Naive B cell (primary cell): ENCODE results near the gene ANXA8. TPM values are rescaled to one million over a fixed set of nuclear protein-coding genes. Genes with fewer than 3 reads are reported as not detected.
"Not testable (repeated sequence)": the region's sequence is repeated elsewhere in the genome, so short reads cannot be mapped to it uniquely, and the experiment has no call there.

Source experiments
- ATAC-seq, 2 donors: fragments of 150-1000 bp; cut with Tn5 transposase; 2 replicates each; pipeline ENCODE4 v1.10.0; 2021; ENCODE audit warnings: low read depth in 2 of 2, mild to moderate bottlenecking in 2 of 2, moderate library complexity in 2 of 2
- DNase-seq: peaks from one replicate; pipeline ENCODE4 v3.0.0; 2022
- H3K27ac Mint-ChIP-seq, 6 donors: one replicate each; pipeline ENCODE4 v1.8.0; 2020 to 2022; ENCODE audit warnings: mild to moderate bottlenecking in 6 of 6, mixed read lengths in 6 of 6, moderate library complexity in 5 of 6, inconsistent platforms in 2 of 6
- H3K27me3 Mint-ChIP-seq, 3 donors: one replicate each; pipeline ENCODE4 v1.8.0; 2021 to 2022; ENCODE audit warnings: mixed read lengths in 3 of 3, mild to moderate bottlenecking in 1 of 3
- H3K36me3 Mint-ChIP-seq, 2 donors: one replicate each; pipeline ENCODE4 v1.8.0; 2020 to 2022; ENCODE audit warnings: mixed read lengths in 2 of 2, inconsistent platforms in 1 of 2, mild to moderate bottlenecking in 1 of 2
- H3K4me1 Mint-ChIP-seq, 3 donors: one replicate each; pipeline ENCODE4 v1.8.0; 2020 to 2022; ENCODE audit warnings: mixed read lengths in 3 of 3, inconsistent platforms in 1 of 3, mild to moderate bottlenecking in 1 of 3, moderate library complexity in 1 of 3
- H3K4me3 Mint-ChIP-seq, 8 donors: one replicate each; pipeline ENCODE4 v1.8.0; 2020 to 2022; ENCODE audit warnings: mild to moderate bottlenecking in 8 of 8, mixed read lengths in 8 of 8, moderate library complexity in 8 of 8, inconsistent platforms in 2 of 8
- H3K9me3 Mint-ChIP-seq, 7 donors: one replicate each; pipeline ENCODE4 v1.8.0; 2020 to 2022; ENCODE audit warnings: mixed read lengths in 7 of 7, mild to moderate bottlenecking in 5 of 7, inconsistent platforms in 2 of 7, moderate library complexity in 1 of 7
- polyA plus RNA-seq, 6 donors: library from polyadenylated mRNA; unstranded; fragments of 300-500 nt; fragmentation: Illumina TruSeq; gene quantifications; one replicate each; pipeline ENCODE4 v1.2.3, GENCODE V29; 2021; ENCODE audit warnings: low read depth in 6 of 6

Gene ANXA8
- polyA plus RNA-seq, 6 donors from 2014 or later, result not detected

GRCh38 chr10:47456794-47457527 is 27.0 kb downstream of the ANXA8 start:
- Mint-ChIP-seq H3K27ac (peak overlapping the region in 1 of 6 donors; percentile 77), H3K27me3 (peaks cover 14 to 17% (median 15%) of the 10 kb centered on the region in 3 donors)
- DNase-seq, result no peak

DNA sequence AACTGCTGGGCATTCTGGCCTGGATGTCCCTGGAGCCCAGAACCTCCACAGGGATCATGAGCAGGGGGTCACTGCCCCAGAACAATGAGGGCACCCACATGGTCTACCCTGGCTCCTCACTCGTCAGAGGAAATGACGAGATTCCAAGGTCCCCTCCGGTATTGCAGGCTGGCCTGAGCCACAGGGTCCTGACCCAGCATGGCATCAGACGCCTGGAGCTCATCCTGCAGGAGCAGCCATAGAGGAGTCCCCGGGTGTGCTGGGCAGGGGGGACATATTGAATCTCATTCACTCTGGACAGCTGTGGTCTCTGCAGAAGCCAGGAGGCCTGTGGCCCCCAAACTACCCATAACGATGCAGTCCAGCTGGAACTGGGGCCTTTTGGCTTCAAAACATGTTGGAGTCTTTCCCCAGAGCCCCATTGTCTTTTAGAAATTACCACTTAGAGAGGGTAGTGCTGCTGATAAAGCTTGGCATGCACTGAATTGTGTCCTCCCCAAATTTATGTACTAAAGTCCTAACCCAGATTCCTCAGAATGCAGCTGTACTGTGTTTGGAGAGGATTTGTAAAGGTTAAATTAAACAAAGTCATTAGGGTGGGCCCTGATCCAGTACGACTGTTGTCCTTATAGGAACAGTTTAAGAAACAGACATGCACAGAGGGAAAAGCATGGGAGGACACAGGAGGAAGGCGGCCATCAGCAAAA is 27.7 kb downstream of the ANXA8 start:
- Mint-ChIP-seq H3K27ac (peak overlapping the region in 1 of 6 donors; percentile 77), H3K36me3 (no peaks in the 10 kb centered on the region), H3K4me3 (no peak overlapping the region), H3K4me1 (peaks cover 2 to 4% (median 4%) of the 10 kb centered on the region in 3 donors), H3K27me3 (peaks cover 13 to 15% (median 14%) of the 10 kb centered on the region in 3 donors), H3K9me3 (no peaks in the 10 kb centered on the region)
- DNase-seq, result no peak
- ATAC-seq, result no peak

More at GRCh38 chr10:47456794-47457527, 27.0 kb downstream of the ANXA8 start:
- no peak for ATAC-seq
- no peaks in the 10 kb centered on the region for H3K9me3 Mint-ChIP-seq
- H3K4me3 Mint-ChIP-seq, result peak overlapping the region in 1 of 8 donors; percentile 52
- H3K4me1 Mint-ChIP-seq, result peaks cover 4 to 9% (median 5%) of the 10 kb centered on the region in 3 donors
- no peaks in the 10 kb centered on the region for H3K36me3 Mint-ChIP-seq

GRCh38 chr10:47455350-47456078 is 28.4 kb downstream of the ANXA8 start:
- H3K9me3 Mint-ChIP-seq, H3K36me3 Mint-ChIP-seq, H3K4me3 Mint-ChIP-seq, ATAC-seq, H3K4me1 Mint-ChIP-seq, H3K27ac Mint-ChIP-seq, DNase-seq: not testable (repeated sequence)
- peaks cover 11 to 15% (median 14%) of the 10 kb centered on the region in 3 donors for H3K27me3 Mint-ChIP-seq

DNA sequence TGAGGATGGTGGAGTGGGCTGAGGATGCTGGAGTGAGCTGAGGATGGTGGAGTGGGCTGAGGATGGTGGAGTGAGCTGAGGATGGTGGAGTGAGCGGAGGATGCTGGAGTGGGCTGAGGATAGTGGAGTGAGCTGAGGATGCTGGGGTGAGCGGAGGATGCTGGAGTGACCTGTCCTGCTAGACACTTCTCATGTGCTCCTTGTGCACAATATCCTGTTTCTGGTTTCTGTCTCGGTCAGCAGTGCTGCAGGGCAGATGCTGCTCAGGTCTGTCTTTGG is 29.2 kb downstream of the ANXA8 start:
- Mint-ChIP-seq H3K27ac (no peak overlapping the region), H3K9me3 (no peaks in the 10 kb centered on the region), H3K27me3 (peaks cover 11 to 15% (median 14%) of the 10 kb centered on the region in 3 donors), H3K4me1 (peaks cover 0 to 4% (median 0%) of the 10 kb centered on the region in 3 donors), H3K36me3 (no peaks in the 10 kb centered on the region), H3K4me3 (peak overlapping the region in 1 of 8 donors; percentile 35)
- no peak for ATAC-seq
- DNase-seq, result no peak

- Mint-ChIP-seq H3K4me3 (no peak overlapping the region), H3K36me3 (no peaks in the 10 kb centered on the region), H3K9me3 (no peaks in the 10 kb centered on the region), H3K27ac (no peak overlapping the region), H3K27me3 (peaks cover 11 to 15% (median 14%) of the 10 kb centered on the region in 3 donors), H3K4me1 (peaks cover under 1 to 4% (median under 1%) of the 10 kb centered on the region in 3 donors)
- DNase-seq (no peak), ATAC-seq (no peak)
Observed at GRCh38 chr10:47454008-47454779, 29.7 kb downstream of the ANXA8 start.

- no peak overlapping the region for H3K27ac Mint-ChIP-seq
- peaks cover 5 to 14% (median 10%) of the 10 kb centered on the region in 3 donors for H3K27me3 Mint-ChIP-seq
- H3K4me1 Mint-ChIP-seq, result peaks cover 9% of the 10 kb centered on the region in 3 donors
- H3K36me3 Mint-ChIP-seq, result no peaks in the 10 kb centered on the region
- ATAC-seq, result no peak
- H3K4me3 Mint-ChIP-seq, result peak overlapping the region in 2 of 8 donors; percentile 55 to 62
- DNase-seq, result no peak
- peaks cover 0 to 2% (median 0%) of the 10 kb centered on the region in 7 donors for H3K9me3 Mint-ChIP-seq
Observed at GRCh38 chr10:47453141-47454007, 30.5 kb downstream of the ANXA8 start.

GRCh38 chr10:47452495-47453140 is 31.3 kb downstream of the ANXA8 start:
- no peak for ATAC-seq
- peak overlapping the region in 1 of 6 donors; percentile 44 for H3K27ac Mint-ChIP-seq

DNA sequence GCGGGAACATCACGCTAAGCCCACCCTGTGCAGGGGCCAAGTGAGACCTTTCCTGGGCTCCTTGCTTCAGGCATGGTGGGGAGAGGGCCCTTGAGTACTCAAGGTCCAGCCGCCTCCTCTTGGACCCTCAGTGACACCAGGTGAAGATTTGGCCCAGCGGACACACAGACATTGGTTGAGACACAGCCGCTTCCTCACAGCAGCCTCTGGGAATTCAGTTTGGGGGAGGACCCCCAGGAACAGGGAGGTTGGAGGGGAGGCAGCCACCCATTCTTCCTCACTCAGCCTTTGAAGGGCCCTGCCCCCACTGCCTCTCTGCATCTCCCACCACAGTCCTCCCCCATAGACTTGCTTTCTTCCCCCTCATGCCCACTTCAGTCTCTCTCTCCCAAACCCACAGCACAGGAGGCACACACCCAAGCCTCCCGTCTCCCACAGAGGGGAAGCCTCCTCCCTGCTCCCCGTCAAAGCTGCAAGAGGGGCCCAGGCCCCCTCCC is 31.9 kb downstream of the ANXA8 start:
- peaks cover 14 to 16% (median 16%) of the 10 kb centered on the region in 3 donors for H3K4me1 Mint-ChIP-seq
- DNase-seq (no peak), ATAC-seq (no peak)
- H3K27me3 Mint-ChIP-seq, result peaks cover 5 to 14% (median 10%) of the 10 kb centered on the region in 3 donors
- peak overlapping the region in 1 of 8 donors; percentile 75 for H3K4me3 Mint-ChIP-seq
- no peak overlapping the region for H3K27ac Mint-ChIP-seq
- peaks cover 0 to 10% (median 0%) of the 10 kb centered on the region in 7 donors for H3K9me3 Mint-ChIP-seq
- no peaks in the 10 kb centered on the region for H3K36me3 Mint-ChIP-seq

More at GRCh38 chr10:47452495-47453140, 31.3 kb downstream of the ANXA8 start:
- no peaks in the 10 kb centered on the region for H3K36me3 Mint-ChIP-seq
- H3K4me1 Mint-ChIP-seq, result peaks cover 14 to 16% (median 16%) of the 10 kb centered on the region in 3 donors
- H3K27me3 Mint-ChIP-seq, result peaks cover 5 to 14% (median 10%) of the 10 kb centered on the region in 3 donors
- H3K9me3 Mint-ChIP-seq, result peaks cover 0 to 10% (median 0%) of the 10 kb centered on the region in 7 donors
- no peak for DNase-seq
- peak overlapping the region in 1 of 8 donors; percentile 75 for H3K4me3 Mint-ChIP-seq

- H3K27me3 Mint-ChIP-seq, result peaks cover 5 to 11% (median 10%) of the 10 kb centered on the region in 3 donors
- no peak for DNase-seq
- no peak for ATAC-seq
- no peak overlapping the region for H3K27ac Mint-ChIP-seq
- H3K36me3 Mint-ChIP-seq, result no peaks in the 10 kb centered on the region
- H3K4me3 Mint-ChIP-seq, result no peak overlapping the region
- peaks cover 14 to 16% (median 16%) of the 10 kb centered on the region in 3 donors for H3K4me1 Mint-ChIP-seq
- H3K9me3 Mint-ChIP-seq, result peaks cover 0 to 10% (median under 1%) of the 10 kb centered on the region in 7 donors
Observed at GRCh38 chr10:47451273-47451997, 32.5 kb downstream of the ANXA8 start.

- DNase-seq (no peak), ATAC-seq (no peak)
- Mint-ChIP-seq H3K4me1 (peaks cover 14 to 16% (median 16%) of the 10 kb centered on the region in 3 donors), H3K27me3 (peaks cover 5 to 10% (median 10%) of the 10 kb centered on the region in 3 donors), H3K9me3 (peaks cover 8 to 15% (median 11%) of the 10 kb centered on the region in 7 donors), H3K4me3 (no peak overlapping the region), H3K27ac (no peak overlapping the region), H3K36me3 (peaks cover 0 to 4% of the 10 kb centered on the region in 2 donors)
Observed at GRCh38 chr10:47450442-47450841, 33.5 kb downstream of the ANXA8 start.

DNA sequence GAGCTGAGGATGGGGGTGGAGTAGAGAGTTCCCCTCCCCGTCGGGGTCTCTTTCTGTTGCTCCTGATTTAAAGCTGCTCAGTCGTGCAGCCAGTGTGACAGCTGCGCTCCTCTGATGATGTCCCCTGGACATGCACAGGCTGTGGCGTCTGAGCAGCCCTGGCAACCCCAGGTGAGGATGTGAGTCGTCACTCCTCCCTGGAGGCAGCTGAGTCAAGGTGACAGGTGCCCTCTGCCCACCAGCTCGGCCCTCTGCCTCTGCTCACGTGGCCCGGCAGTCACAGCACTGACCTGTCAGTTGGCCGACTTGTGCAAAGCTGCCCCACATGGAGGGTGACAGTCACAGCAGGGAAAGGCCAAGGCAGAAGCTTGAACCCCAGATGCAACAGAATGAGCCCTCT is 33.9 kb downstream of the ANXA8 start:
- H3K36me3 Mint-ChIP-seq, result peaks cover 0 to 8% of the 10 kb centered on the region in 2 donors
- no peak for DNase-seq
- peaks cover 12 to 19% (median 15%) of the 10 kb centered on the region in 7 donors for H3K9me3 Mint-ChIP-seq
- no peak for ATAC-seq
- H3K4me1 Mint-ChIP-seq, result peaks cover 14 to 16% (median 16%) of the 10 kb centered on the region in 3 donors
- H3K27ac Mint-ChIP-seq, result no peak overlapping the region
- H3K4me3 Mint-ChIP-seq, result no peak overlapping the region
- peaks cover 5 to 10% (median 9%) of the 10 kb centered on the region in 3 donors for H3K27me3 Mint-ChIP-seq
